WTC11 (cell line): ENCODE measurements around the gene PLTP. TPM values are rescaled to one million over a fixed set of nuclear protein-coding genes. Genes with fewer than 3 reads are reported as not detected.
"Not testable (repeated sequence)": the region's sequence is repeated elsewhere in the genome, so short reads cannot be mapped to it uniquely, and the experiment has no call there.

Experiments used
- ATAC-seq: fragments of 200-7000 bp; cut with Tn5 transposase; 2 replicates; pipeline ENCODE4 v1.10.0; 2021; ENCODE audit warnings: mild to moderate bottlenecking, moderate library complexity
- CTCF ChIA-PET: fragments of 300-600 bp; sonication (Branson Sonifier 250); formaldehyde crosslinking; loops from one replicate; lab custom pipeline; 2021; ENCODE audit warnings: antibody characterized with exemption; lab: Charles Lee
- POLR2A ChIA-PET: fragments of 350-600 bp; sonication (Branson Sonifier 250); formaldehyde crosslinking; loops from one replicate; lab custom pipeline; 2021; ENCODE audit warnings: antibody characterized with exemption; lab: Charles Lee
- DNase-seq: peaks from one replicate; pipeline ENCODE4 v3.0.0; 2021; ENCODE audit warnings: low spot score
- H3K27ac Mint-ChIP-seq: 2 replicates; pipeline ENCODE4 v1.8.0; 2021; ENCODE audit warnings: mixed read lengths
- H3K27me3 Mint-ChIP-seq: 2 replicates; pipeline ENCODE4 v1.8.0; 2021; ENCODE audit warnings: low read depth, mild to moderate bottlenecking, moderate library complexity, mixed read lengths
- H3K36me3 Mint-ChIP-seq: 2 replicates; pipeline ENCODE4 v1.8.0; 2021; ENCODE audit warnings: mixed read lengths
- H3K4me1 Mint-ChIP-seq: 2 replicates; pipeline ENCODE4 v1.8.0; 2022; ENCODE audit warnings: mixed read lengths
- H3K4me3 Mint-ChIP-seq: 2 replicates; pipeline ENCODE4 v1.8.0; 2021; ENCODE audit warnings: mild to moderate bottlenecking, moderate library complexity, mixed read lengths
- H3K9me3 Mint-ChIP-seq: 2 replicates; pipeline ENCODE4 v1.8.0; 2021; ENCODE audit warnings: mixed read lengths
- CDX4 ChIP-seq: fragments of 250-450 bp; sonication (Bioruptor Pico); IDR thresholded peaks from 2 replicates; pipeline ENCODE4 v1.9.0; 2021; ENCODE audit warnings: moderate library complexity, mild to moderate bottlenecking, inconsistent platforms, borderline replicate concordance
- ERG ChIP-seq: fragments of 250-450 bp; sonication (Bioruptor Pico); IDR thresholded peaks from 2 replicates; pipeline ENCODE4 v1.8.0; 2021; ENCODE audit warnings: mild to moderate bottlenecking
- ETV6 ChIP-seq: sonication (generic); formaldehyde crosslinking; IDR thresholded peaks from 2 replicates; pipeline ENCODE4 v1.8.1; 2022; ENCODE audit warnings: mild to moderate bottlenecking, missing genetic modification reagents
- FOXJ3 ChIP-seq: sonication (generic); formaldehyde crosslinking; IDR thresholded peaks from 2 replicates; pipeline ENCODE4 v1.9.0; 2021; ENCODE audit warnings: missing genetic modification reagents, mild to moderate bottlenecking, borderline replicate concordance
- MAX ChIP-seq: sonication (generic); formaldehyde crosslinking; IDR thresholded peaks from 2 replicates; pipeline ENCODE4 v1.8.0; 2022; ENCODE audit warnings: mild to moderate bottlenecking, missing genetic modification reagents
- MLX ChIP-seq: sonication (generic); formaldehyde crosslinking; IDR thresholded peaks from 2 replicates; pipeline ENCODE4 v1.8.1; 2023; ENCODE audit warnings: mild to moderate bottlenecking, missing genetic modification reagents, moderate library complexity
- NR1H2 ChIP-seq: sonication (generic); formaldehyde crosslinking; IDR thresholded peaks from 2 replicates; pipeline ENCODE4 v1.9.0; 2021; ENCODE audit warnings: mild to moderate bottlenecking, moderate library complexity, missing genetic modification reagents
- OVOL2 ChIP-seq: fragments of 250-450 bp; sonication (Bioruptor Pico); IDR thresholded peaks from 2 replicates; pipeline ENCODE4 v1.9.0; 2021; ENCODE audit warnings: mild to moderate bottlenecking, borderline replicate concordance
- PRDM15 ChIP-seq: sonication (generic); formaldehyde crosslinking; IDR thresholded peaks from 2 replicates; pipeline ENCODE4 v1.8.0; 2022; ENCODE audit warnings: missing genetic modification reagents
- PREB ChIP-seq: sonication (generic); formaldehyde crosslinking; IDR thresholded peaks from 2 replicates; pipeline ENCODE4 v1.8.1; 2022; ENCODE audit warnings: mild to moderate bottlenecking, missing genetic modification reagents, moderate library complexity, borderline replicate concordance
- SOX15 ChIP-seq: fragments of 250-450 bp; sonication (Bioruptor Pico); IDR thresholded peaks from 2 replicates; pipeline ENCODE4 v1.9.0; 2021; ENCODE audit warnings: mild to moderate bottlenecking
- ZBTB43 ChIP-seq: sonication (generic); formaldehyde crosslinking; IDR thresholded peaks from 2 replicates; pipeline ENCODE4 v1.8.1; 2023; ENCODE audit warnings: mild to moderate bottlenecking, missing genetic modification reagents
- ZNF219 ChIP-seq: sonication (generic); formaldehyde crosslinking; IDR thresholded peaks from 2 replicates; pipeline ENCODE4 v1.8.0; 2023; ENCODE audit warnings: missing genetic modification reagents, mild to moderate bottlenecking, borderline replicate concordance
- ZNF263 ChIP-seq: sonication (generic); formaldehyde crosslinking; IDR thresholded peaks from 2 replicates; pipeline ENCODE4 v1.8.1; 2022; ENCODE audit warnings: low read depth, mild to moderate bottlenecking, moderate library complexity, missing genetic modification reagents
- ZNF281 ChIP-seq: sonication (generic); formaldehyde crosslinking; IDR thresholded peaks from 2 replicates; pipeline ENCODE4 v1.8.0; 2023; ENCODE audit warnings: mild to moderate bottlenecking, missing genetic modification reagents
- ZNF416 ChIP-seq: fragments of 250-450 bp; sonication (Bioruptor Pico); IDR thresholded peaks from 2 replicates; pipeline ENCODE4 v1.9.0; 2021; ENCODE audit warnings: mild to moderate bottlenecking, inconsistent platforms
- ZNF425 ChIP-seq: fragments of 250-450 bp; sonication (Bioruptor Pico); conservative IDR thresholded peaks from 2 replicates; pipeline ENCODE4 v1.9.0; 2021; ENCODE audit warnings: mild to moderate bottlenecking
- total RNA-seq: library from RNA; stranded (reverse); gene quantifications from 3 replicates; pipeline ENCODE4 v1.2.3, GENCODE V29; 2021

Gene PLTP
- total RNA-seq, 1 experiment from 2014 or later, result 109 TPM

GRCh38 chr20:45904583-45905504, 7.1 kb downstream of the PLTP start (continued):
- no peak for TF ChIP-seq MLX
- no peak for TF ChIP-seq MAX (CRISPR knock-in tag)
- no peak for TF ChIP-seq ETV6 (CRISPR knock-in tag)
- no peak for TF ChIP-seq ZNF416 (CRISPR knock-in tag)

- Mint-ChIP-seq H3K36me3 (peaks cover 61% of the 10 kb centered on the region), H3K4me3 (no peak overlapping the region), H3K9me3 (no peaks in the 10 kb centered on the region), H3K4me1 (no peaks in the 10 kb centered on the region), H3K27ac (no peak overlapping the region)
- CTCF ChIA-PET, result interaction anchor here (0.6 to 1.2 kb wide), 2 partner anchors 12 to 22 kb away, joined by 3 to 4 read pairs; partner anchors contain the start of gene NEURL2
- no peak for TF ChIP-seq SOX15 (CRISPR knock-in tag)
- TF ChIP-seq ERG (CRISPR knock-in tag), result no peak
- TF ChIP-seq ZBTB43, result no peak
- TF ChIP-seq FOXJ3, result no peak
- TF ChIP-seq CDX4 (CRISPR knock-in tag), result no peak
- TF ChIP-seq ZNF281 (CRISPR knock-in tag), result no peak
- no peak for TF ChIP-seq ZNF263 (CRISPR knock-in tag)
- no peak for TF ChIP-seq ZNF425 (CRISPR knock-in tag)
- no peak for TF ChIP-seq OVOL2
- TF ChIP-seq PRDM15 (CRISPR knock-in tag), result no peak
- TF ChIP-seq NR1H2 (CRISPR knock-in tag), result no peak
- TF ChIP-seq PREB (CRISPR knock-in tag), result no peak
- TF ChIP-seq ZNF219 (CRISPR knock-in tag), result no peak
- TF ChIP-seq, all 79 proteins: peak for 0
- no peak for ATAC-seq
- no peaks in the 10 kb centered on the region for H3K27me3 Mint-ChIP-seq
- no peak for DNase-seq
- POLR2A ChIA-PET, result interaction anchor here (0.7 kb wide), 1 partner anchor 21 kb away, joined by 7 read pairs; no protein-coding TSS in a partner anchor
Measured at GRCh38 chr20:45902199-45902701, 9.7 kb downstream of the PLTP start.

GRCh38 chr20:45901332-45901731, 10.6 kb downstream of the PLTP start:
- CTCF ChIA-PET, result interaction anchor here (1.2 kb wide), 1 partner anchor 11 kb away, joined by 4 read pairs; the partner anchor contains the start of gene NEURL2
- H3K4me1 Mint-ChIP-seq, ATAC-seq, H3K9me3 Mint-ChIP-seq, POLR2A ChIA-PET, H3K4me3 Mint-ChIP-seq, H3K27me3 Mint-ChIP-seq, DNase-seq, H3K27ac Mint-ChIP-seq: not testable (repeated sequence)
- peaks cover 62% of the 10 kb centered on the region for H3K36me3 Mint-ChIP-seq
